GM19239 (cell line): ENCODE data around the gene TMEM82.

Experiments
- DNase-seq: peaks from one replicate; pipeline ENCODE4 v3.0.0; 2011; ENCODE audit warnings: low spot score; ENCODE audit not compliant: insufficient read length
- FAIRE-seq: peaks from 2 replicates; lab custom pipeline; 2011; peaks lifted over from hg19 to GRCh38; lab: Jason Lieb, UNC

The TMEM82 gene

DNA sequence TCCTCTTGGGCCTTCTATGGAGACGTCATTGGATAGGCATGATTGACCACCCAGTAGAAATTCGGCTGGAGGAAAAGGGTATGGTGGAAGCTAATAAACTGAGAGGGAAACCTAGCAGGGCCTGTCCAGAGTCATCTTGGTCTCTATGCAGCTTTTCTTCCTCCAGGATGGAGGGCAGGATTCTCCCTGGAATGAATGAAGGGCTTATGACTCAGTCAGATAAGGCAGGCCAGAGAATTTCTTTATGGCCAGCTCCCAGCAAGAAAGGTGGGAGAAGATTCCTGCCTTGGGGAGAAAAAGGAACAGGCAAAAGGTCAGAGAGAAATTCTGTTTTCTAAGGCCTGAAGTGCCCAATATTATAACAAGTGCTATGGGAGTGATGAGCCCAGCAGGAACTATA is 33.4 kb downstream of the TMEM82 start:
- FAIRE-seq (no peak), DNase-seq (no peak)

DNA sequence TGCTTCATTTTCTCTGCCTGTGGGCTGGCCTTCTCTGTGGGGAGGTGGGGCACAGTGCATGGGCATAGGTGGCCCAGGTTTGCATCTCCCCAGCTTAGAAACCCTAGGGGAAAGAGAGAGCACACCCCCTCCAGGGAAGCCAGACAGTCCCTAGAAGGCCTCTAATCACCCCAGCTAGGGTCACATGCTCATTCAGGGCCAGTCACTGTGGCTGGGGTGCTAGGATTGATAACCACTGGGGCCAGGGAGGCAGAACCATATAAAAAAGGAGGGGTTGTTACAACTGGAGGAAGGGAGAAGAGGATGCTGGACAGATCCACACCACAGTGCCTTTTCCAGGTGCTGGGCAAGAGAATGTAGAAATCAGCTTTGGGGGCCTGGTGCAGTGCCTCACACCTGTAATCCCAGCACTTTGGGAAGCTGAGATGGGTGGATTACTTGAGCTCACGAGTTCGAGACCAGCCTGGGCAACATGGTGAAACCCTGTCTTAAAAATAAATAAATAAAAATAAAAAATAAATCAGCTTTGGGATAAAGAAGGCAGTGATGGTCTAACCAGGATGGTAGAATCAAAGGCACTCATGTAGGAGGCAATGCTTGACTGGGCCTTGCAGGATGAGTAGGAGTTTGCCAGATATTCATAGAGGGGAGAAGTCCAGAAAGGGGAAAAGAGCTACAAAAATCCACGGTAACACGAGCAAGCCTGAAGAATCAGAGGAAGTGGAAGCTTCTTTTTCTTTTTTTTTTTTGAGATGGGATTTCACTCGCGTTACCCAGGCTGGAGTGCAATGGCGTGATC is 35.8 kb downstream of the TMEM82 start:
- no peak for FAIRE-seq
- DNase-seq, result no peak

DNA sequence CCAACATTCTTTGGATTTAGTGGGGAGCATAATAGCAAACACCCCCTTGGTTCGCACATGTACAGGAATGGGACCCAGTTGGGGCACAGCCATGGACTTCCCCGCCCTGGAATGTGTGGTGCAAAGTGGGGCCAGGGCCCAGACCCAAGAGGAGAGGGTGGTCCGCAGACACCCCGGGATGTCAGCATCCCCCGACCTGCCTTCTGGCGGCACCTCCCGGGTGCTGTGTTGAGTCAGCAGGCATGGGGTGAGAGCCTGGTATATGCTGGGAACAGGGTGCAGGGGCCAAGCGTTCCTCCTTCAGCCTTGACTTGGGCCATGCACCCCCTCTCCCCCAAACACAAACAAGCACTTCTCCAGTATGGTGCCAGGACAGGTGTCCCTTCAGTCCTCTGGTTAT is 43.4 kb downstream of the TMEM82 start:
- FAIRE-seq (no peak), DNase-seq (no peak)

DNA sequence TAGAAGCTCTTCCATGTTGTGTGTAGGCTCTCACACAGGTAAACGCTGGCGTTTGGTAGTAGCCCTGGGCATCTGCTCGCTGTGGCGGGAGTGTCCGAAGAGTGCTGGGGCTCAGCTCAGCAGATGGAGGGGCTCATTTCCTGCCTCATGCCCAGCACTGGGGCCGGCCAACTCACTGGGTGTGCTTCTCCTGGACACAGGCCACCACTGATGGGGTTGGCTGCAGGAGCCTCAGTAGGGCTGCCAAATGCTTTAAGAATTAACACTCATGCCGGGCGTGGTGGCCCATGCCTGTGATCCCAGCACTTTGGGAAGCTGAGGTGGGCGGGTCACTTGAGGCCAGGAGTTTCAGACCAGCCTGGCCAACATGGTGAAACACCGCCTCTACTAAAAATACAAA is 44.3 kb downstream of the TMEM82 start:
- FAIRE-seq (no peak), DNase-seq (no peak)

DNA sequence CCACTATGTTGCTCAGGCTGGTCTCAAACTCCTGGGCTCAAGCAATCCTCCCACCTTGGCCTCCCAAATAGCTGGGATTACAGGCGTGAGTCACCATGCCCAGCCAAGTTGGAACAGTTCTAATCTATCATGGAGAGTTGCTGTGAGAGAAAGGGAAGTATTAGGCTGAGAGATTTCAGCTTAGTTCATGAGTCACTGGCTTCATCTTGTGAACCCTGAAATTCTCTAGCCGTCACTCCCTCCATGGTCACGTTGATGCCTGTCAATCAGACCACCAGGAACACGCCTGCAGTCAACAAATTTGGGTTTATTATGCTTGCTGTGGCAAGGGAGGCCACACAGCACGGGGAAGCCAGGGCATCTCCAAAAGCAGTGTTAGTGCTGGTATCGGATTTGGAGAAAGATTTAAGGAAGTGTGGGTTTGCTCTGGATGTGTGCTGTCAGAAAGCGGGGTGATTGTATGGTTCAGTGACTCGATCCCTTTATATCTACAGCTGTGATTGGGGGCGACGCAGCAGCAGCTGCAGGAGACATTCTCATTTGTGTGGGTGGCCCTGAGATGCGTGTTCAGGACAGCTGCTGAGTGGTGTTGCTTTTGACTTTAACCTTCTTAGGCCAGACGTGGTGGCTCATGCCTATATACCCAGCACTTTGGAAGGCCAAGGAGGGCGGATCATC is 46.5 kb downstream of the TMEM82 start:
- DNase-seq (no peak), FAIRE-seq (no peak)

DNA sequence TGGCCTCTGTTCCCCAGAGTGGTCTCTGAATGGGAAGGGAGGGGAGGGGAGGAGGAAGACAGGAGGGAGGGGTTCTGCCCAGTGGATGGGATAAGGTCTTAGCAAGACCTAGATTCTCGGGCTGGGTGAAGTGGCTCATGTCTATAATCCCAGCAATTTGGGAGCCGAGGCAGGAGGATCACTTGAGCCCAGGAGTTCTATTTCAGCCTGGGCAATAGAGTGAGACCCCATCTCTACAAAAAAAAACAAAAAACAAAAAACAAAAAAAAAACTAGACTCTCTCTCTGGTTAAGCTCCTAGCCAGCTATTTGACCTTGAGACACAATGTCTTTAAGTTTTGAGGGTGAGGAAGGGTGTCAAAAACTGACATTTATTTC is 53.8 kb downstream of the TMEM82 start:
- FAIRE-seq, result no peak
- no peak for DNase-seq
